ENCODE measurements around the gene ZNF236. TPM values are rescaled to one million over a fixed set of nuclear protein-coding genes. Genes with fewer than 3 reads are reported as not detected.

ZNF236 gene
- total and polyA plus RNA-seq, 4 donors = 0.83 to 8.2 (median 5.0) TPM

GRCh38 chr18:77008006-77008405, 185.6 kb downstream of the ZNF236 start:
- no peak for DNase-seq (ENCODE audit: low spot score)

GRCh38 chr18:77008576-77009315, 186.4 kb downstream of the ZNF236 start:
- Histone ChIP-seq H3K36me3 (ENCODE audit: control insufficient read depth in 4 of 4, insufficient read depth in 3 of 4, low read depth in 1 of 4, low read length in 3 of 4) (peaks cover 0 to 7% (median 2%) of the 10 kb centered on the region in 4 donors), H3K4me1 (ENCODE audit: control insufficient read depth in 4 of 4, insufficient read depth in 4 of 4, low read length in 3 of 4) (peaks cover 0 to 7% (median 0%) of the 10 kb centered on the region in 4 donors), H3K4me3 (ENCODE audit: low read depth in 1 of 3, low read length in 3 of 3) (no peak overlapping the region), H3K27ac (ENCODE audit: low read depth in 1 of 2, low read length in 2 of 2) (no peak overlapping the region), H3K9ac (ENCODE audit: low read depth in 1 of 2, low read length in 2 of 2) (no peak overlapping the region), H3K27me3 (ENCODE audit: control insufficient read depth in 4 of 4, insufficient read depth in 4 of 4, low read length in 3 of 4) (no peaks in the 10 kb centered on the region), H3K9me3 (ENCODE audit: control insufficient read depth in 4 of 4, low read length in 3 of 4) (no peaks in the 10 kb centered on the region)
- WGBS = 96% methylated on average over 23 of the region's 23 CpGs
- no peak for DNase-seq (ENCODE audit: low spot score)
- TF ChIP-seq NR2F2 (IDR thresholded peaks at IDR 0.05) (no peak), HNF4A (conservative IDR thresholded peaks at IDR 0.05) (no peak), FOXA2 (IDR thresholded peaks at IDR 0.05) (no peak), TAF1 (conservative IDR thresholded peaks at IDR 0.05) (no peak), YY1 (IDR thresholded peaks at IDR 0.05) (no peak), MAX (IDR thresholded peaks at IDR 0.05) (no peak), REST (IDR thresholded peaks at IDR 0.05) (no peak), GABPA (IDR thresholded peaks at IDR 0.05 in 1 of 2, conservative IDR thresholded peaks at IDR 0.05 in 1 of 2) (no peak), FOXA1 (IDR thresholded peaks at IDR 0.05) (no peak), ATF3 (IDR thresholded peaks at IDR 0.05) (no peak)

More at GRCh38 chr18:77008006-77008405, 185.6 kb downstream of the ZNF236 start:
- Histone ChIP-seq H3K9ac (ENCODE audit: low read depth in 1 of 2, low read length in 2 of 2) (no peak overlapping the region), H3K27me3 (ENCODE audit: control insufficient read depth in 4 of 4, insufficient read depth in 4 of 4, low read length in 3 of 4) (no peaks in the 10 kb centered on the region), H3K4me1 (ENCODE audit: control insufficient read depth in 4 of 4, insufficient read depth in 4 of 4, low read length in 3 of 4) (peaks cover 0 to 7% (median 0%) of the 10 kb centered on the region in 4 donors), H3K9me3 (ENCODE audit: control insufficient read depth in 4 of 4, low read length in 3 of 4) (no peaks in the 10 kb centered on the region), H3K36me3 (ENCODE audit: control insufficient read depth in 4 of 4, insufficient read depth in 3 of 4, low read depth in 1 of 4, low read length in 3 of 4) (peaks cover 0 to 7% (median under 1%) of the 10 kb centered on the region in 4 donors), H3K4me3 (ENCODE audit: low read depth in 1 of 3, low read length in 3 of 3) (no peak overlapping the region), H3K27ac (ENCODE audit: low read depth in 1 of 2, low read length in 2 of 2) (no peak overlapping the region)
- 91% methylated on average over 13 of the region's 13 CpGs for WGBS
- TF ChIP-seq TAF1 (conservative IDR thresholded peaks at IDR 0.05) (no peak), NR2F2 (IDR thresholded peaks at IDR 0.05) (no peak), CTCF (IDR thresholded peaks at IDR 0.05; ENCODE audit: low read depth, low read length, missing input control) (no peak)

Data from liver (tissue), 9 donors.